Effector CD8-positive, alpha-beta T cell (primary cell): ENCODE data around the gene PCBP3.

ENCODE experiments used
- DNase-seq: peaks from one replicate; lab custom pipeline; 2025; lab: John Stamatoyannopoulos, UW

The PCBP3 gene

DNA sequence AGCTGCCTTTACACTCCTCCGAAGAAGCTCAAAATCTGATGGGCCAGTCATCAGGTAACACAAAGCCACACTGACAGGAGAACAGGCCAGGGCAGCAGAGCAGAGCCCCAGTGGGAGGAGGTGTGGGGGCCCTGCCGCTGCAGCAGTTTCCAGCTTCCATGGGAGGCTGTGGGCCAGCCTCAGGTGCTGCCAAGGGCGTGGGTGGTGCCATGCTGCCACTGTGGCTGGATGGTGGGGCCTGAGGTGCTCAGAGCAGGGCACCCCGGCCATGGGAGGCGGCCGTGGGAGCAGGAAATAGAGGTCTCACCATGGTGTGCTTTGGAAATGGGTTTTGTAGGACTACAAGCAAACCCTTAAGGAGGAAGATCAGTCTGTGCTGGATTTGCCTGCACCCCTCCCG lies 287.3 kb downstream of the PCBP3 start:
- DNase-seq: no peak

DNA sequence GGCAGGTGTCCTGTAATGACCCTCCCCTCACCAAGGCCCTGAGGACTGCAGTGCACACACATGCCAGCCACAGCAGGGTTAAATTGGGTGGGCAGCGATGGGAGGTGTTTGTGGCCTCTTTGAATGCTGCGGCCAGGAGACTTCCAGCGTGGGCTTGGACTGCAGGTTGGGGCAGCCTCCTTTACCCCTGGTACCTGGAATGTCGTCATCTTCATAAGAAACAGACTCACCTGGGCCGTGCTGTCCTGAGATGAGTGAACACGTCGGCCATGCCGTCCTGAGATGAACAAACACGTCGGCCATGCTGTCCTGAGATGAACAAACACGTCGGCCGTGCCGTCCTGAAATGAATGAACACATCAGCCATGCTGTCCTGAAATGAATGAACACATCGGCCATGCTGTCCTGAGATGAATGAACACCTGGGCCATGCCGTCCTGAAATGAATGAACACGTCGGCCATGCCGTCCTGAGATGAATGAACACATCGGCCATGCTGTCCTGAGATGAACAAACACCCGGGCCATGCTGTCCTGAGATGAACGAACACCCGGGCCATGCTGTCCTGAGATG lies 288.0 kb downstream of the PCBP3 start:
- DNase-seq: no peak

DNA sequence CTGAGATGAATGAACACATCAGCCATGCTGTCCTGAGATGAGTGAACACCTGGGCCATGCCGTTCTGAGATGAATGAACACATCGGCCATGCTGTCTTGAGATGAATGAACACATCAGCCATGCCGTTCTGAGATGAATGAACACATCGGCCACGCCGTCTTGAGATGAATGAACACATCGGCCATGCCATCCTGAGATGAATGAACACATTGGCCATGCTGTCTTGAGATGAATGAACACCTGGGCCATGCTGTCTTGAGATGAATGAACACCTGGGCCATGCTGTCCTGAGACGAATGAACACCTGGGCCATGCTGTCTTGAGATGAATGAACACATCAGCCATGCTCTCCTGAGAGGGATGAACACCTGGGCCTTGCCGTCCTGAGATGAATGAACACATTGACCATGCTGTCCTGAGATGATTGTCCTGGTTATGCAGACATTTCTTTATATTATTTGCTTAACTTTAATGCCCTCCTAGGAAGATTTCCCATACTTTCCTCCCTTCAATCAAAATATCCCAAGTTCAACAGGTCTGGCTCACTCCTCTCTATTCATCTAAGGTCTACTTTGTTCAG lies 289.5 kb downstream of the PCBP3 start:
- DNase-seq: no peak

DNA sequence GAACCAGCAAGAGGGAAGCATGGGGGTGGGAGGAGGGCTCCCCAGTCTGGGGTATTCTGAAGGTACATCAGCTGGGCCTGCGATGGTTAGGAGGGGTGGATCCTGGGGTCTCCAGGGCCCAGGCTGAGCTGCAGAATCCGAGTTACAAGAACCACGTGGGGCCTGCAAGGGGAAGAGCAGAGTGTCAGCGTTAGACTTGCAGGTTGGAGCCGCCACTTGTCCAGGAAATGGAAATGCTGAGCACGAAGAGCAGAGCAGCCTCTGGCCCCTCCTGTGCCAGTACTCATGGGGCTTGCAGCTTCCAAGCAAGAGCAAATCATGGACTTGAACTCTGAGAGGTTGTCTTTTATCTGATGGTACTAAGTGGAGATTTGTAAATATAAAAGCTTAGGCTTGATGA lies 290.6 kb downstream of the PCBP3 start:
- DNase-seq: no peak

DNA sequence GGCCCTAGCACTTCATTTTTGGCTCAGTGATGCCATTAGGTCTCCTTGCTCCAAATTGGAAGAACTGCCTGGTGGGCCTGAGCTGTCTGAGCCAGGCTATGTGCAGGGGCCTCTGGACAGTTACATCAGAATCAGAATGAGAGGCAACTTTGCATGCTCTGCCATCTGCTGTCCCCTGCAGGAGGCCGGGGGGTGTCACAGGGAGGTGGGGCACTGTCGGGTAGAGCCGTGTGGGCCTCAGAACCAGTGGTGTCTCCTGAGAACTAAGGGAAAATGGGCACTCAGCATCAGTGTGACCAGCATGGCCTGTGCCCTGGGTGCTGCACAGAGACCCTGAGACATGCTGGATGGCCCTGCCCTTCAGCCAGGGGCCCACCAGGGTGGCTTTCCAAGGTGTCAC lies 291.0 kb downstream of the PCBP3 start:
- DNase-seq: no peak

DNA sequence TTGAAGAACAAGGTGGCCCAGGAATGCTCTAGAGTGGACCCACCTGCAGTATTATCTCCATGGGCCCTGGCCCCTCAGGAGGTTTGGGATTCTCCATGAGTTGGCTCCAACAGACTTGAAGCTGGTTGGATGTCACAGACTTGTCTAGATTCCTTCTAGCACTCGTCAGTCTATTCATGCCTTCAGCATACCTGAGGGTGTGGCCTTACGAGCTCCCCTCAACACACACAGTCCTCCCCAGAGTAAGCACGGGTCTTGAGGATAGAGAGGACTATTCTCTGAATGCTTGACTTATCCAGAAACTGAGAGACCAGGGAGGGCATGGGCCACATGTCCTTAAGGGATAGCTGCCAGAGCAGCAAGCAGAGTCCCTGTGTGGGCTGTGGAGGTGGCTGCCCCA lies 292.1 kb downstream of the PCBP3 start:
- no peak for DNase-seq

DNA sequence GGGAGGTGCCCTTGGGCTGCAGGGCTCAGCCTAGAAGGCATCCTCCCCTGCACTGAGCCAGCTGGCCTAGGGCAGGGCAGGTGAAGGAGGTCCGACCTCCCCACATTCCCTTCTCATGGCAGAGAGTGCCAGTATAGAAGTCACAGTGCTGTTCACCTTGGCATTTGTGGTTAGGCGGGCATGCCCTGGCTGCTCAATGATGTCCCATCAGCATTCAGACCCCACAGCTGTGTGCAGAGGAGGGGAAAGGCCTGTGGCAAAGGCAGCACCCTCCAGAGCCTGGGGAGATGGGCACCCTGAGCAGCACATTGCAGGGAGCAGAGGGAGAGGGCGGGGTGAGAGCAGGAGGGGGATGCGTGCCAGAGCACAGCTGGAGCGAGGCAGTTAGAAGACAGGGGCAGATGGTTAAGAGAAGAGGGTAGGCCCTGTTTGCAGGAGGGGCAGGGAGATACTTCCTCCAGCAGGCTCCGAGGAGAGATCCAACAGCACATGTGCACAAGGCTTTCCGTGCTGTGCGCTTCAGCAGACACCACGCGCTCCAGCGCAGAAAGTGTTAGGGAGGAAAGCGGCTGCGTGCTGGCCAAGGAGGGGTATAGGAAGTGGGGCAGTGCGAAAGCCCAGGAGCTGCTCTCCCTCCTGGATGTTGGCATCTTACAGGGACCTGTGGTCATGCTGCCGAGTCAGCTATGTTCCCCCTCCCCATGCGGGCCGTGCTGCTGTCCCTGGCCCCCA lies 294.4 kb downstream of the PCBP3 start:
- no peak for DNase-seq

DNA sequence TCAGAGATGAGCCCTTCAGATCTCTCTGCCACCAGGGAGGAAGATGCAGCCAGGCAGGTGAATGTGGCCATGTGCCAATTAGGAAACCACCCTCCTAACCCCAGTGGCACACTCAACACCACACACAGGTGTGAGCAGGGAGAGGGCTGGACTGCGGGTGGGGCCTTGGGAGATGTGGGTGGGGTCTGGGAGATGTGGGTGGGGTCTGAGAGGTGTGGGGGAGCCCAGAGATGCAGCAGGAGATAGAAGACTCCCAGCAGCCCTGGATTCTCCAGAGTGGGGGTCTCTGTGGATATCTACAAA lies 294.9 kb downstream of the PCBP3 start:
- no peak for DNase-seq

DNA sequence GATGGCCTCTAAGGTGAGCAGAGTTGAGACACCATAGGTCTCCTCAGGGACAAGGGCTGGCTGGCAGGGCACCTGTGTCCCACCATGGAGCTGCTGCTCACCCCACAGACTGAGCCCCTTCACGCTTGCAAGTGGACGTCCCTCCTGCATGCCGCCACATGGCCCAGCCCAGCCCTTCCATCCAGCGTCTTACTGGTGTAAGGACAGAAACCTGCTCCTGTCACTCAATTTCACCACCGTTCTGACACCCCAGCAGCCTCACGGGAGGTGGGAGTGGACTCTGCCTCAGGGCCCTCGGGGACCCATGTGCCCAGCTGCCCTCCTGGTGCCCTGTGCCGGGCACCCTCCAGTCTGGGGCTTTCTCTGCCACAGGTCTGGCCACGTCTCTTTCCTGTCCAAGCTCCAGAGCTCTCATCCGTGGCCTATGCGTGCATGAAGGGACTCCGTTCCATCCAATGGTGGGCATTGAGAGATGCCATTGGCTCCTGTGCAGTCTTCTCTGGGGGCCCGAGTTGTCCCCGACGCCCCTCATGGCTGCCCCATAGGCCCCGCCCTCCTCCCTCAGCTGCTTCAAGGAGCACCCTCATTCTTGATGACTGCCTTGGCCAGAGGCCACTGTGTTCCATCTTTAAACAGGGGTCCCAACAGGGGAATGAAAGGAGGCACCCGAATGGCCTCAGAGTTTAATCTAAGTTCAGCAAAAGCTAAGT lies 295.4 kb downstream of the PCBP3 start:
- DNase-seq: no peak

DNA sequence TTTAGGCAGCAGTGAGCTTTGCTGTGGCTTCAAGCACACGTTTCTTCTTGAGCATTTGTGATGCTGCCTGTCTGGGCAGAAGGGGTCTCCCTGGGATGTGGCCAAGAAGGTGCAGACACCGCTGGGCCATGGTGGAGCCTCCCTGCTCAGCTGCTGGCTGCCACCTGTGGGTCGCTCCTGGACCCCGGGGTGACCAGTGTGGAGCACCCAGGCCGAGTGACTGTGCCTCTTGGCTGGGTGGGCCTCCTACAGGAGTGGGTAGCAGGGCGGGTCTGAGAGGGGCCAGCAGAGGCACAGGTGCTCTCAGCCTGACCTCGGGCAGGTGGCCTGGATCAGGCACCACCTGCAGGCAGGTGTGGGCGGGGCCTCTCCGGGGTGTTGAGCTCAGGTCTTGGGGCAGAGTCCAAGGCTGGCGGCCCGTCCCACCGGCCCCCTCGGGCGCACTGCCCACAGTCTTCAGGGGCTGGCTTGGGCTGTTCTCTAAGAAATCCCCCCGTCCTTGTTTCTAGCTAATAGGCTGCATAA lies 296.1 kb downstream of the PCBP3 start:
- DNase-seq: no peak

DNA sequence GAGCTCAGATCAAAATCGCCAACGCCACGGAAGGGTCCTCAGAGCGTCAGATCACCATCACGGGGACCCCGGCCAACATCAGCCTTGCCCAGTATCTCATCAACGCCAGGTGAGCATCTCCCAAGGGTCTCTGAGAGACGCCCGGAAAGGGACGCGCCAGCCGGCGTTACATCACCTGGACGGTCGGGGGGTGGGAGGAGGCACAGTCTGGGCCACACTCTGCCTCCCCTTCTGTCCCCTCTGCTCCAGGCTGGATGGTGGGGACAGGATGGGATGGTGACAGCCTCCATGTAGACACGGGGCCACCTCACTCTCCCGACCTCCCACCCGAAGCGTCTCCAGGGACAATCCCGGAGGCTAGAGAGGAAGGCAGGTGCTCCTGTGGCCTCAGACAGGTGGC lies 296.6 kb downstream of the PCBP3 start:
- DNase-seq: no peak

DNA sequence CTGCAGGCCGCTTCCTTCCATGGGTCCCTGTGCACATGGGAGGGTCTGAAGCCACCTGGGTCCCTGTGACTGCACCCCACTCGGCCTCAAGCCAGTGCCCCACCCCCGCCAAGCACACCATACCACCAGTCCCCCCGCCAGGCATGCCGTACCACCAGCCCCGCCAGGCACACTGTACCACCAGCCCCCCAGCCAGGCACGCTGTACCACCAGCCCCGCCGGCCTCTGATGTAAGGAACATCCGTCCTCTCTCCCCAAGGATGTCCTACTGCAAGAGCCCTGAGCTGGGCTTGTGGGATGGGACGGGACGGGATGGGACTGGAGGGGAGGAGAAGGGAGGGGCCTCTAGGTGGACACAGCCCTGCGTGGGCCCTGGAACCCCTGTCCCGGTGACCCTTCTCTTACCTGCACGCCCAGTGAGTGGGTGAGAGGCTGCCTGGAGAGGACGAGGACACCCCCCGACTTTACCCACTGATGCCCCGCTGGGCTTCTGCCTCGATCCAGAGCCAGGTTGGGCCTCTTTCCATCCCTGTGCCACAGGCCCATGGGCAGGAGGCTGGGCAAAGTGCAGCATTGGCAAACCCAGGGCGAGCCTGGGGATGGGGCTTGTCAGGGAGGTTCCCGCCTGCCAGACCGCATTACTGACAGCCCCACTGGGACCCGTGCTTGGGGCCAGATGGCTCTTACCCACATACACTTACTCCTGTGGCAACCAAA lies 297.3 kb downstream of the PCBP3 start:
- DNase-seq: no peak

DNA sequence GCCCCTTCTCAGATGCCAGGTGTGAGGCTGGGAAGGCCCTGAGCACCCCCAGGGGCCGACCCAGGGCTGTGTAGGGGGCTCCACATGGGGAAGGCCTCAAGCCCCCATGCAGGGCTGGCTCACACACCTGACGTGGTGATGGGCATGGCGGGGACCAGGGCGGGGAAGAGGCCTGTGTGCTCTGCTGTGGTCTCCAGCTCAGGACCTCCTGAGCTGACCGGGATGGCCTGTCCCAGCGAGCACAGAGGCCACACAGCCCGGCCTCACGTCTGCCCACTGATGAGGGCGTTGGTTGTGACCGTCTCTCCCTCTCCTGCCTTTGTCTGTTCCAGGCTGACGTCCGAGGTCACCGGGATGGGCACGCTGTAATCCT lies 297.8 kb downstream of the PCBP3 start:
- DNase-seq: no peak

DNA sequence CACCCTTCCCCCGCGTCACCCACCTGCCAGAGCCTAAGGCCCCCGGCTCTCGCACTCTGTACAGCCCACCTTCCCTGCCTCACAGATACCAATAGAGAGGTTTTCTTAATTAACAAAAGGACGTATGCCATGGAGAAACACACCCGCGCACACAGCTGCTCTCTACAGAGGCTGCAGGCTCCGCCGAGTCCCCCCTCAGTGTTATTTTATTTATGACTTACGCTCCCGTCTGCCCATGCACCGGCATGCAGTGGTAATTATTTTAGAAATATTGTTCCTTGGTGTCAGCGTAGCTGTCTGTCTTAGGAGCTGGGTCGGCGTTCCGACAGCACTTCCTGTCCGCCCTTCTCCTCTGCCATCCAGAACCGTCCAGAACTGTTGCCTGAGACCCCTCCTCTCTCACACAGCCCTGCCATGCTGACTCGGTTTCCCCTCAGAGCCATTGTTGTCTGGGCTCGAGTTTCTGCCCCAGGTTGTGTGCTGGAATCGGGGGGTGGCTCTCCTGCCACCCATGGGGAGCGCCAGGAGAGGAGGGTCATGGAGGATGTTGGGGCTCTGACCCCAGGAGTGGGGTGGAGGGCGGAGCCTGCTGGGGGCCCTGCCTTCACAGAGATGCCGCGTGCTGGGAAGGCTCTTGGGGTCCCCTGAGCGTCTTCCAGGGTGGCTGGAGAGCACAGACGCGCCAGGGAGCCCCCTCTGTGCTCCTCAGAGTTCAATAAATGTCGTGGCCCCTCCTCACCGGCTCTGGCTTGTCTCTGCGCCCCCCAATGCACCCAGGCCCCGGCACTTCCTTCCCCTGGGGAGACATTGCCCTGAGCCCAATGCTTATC lies 298.4 kb downstream of the PCBP3 start:
- DNase-seq: no peak

DNA sequence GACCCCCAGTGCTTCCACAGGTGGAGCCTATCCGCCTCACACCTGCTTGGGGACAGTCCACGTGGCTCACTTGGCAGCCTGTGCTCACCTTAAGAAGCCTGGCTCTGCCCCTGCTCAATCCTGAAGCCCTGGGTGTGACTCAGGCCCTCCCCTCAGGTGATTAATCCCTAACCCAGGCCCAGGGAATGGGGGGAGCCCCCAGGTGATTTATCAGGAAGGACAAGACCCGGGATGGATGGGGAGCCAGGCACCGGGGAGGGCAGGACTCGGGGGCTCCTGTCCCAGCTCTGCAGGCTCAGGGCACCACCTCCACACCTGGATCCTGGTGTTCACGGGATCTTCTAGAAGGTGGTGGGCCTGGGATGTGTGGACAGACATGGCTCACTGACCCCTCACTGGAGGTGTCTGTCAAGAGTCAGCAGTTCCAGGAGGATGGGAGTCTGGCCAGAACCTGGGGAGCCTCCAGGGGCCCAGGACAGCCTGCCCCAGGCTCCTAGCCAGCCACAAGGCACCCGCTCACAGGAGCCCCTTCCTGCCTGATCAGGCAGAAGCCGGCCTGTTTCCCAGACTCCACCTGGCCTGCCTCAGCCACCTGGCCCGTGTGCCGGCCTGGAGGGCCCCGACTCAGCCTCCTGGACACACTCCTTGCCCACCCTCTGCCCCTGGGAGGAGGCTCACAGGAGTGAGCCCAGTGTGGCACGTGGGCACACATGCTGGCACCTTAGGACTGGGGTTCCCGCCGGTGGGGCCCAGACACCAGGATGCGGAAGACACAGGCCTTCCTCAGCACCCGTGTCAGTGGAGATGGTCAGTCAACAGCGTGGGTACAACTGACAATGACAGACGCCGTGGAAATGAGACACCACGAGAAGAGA lies 299.5 kb downstream of the PCBP3 start:
- DNase-seq: no peak

DNA sequence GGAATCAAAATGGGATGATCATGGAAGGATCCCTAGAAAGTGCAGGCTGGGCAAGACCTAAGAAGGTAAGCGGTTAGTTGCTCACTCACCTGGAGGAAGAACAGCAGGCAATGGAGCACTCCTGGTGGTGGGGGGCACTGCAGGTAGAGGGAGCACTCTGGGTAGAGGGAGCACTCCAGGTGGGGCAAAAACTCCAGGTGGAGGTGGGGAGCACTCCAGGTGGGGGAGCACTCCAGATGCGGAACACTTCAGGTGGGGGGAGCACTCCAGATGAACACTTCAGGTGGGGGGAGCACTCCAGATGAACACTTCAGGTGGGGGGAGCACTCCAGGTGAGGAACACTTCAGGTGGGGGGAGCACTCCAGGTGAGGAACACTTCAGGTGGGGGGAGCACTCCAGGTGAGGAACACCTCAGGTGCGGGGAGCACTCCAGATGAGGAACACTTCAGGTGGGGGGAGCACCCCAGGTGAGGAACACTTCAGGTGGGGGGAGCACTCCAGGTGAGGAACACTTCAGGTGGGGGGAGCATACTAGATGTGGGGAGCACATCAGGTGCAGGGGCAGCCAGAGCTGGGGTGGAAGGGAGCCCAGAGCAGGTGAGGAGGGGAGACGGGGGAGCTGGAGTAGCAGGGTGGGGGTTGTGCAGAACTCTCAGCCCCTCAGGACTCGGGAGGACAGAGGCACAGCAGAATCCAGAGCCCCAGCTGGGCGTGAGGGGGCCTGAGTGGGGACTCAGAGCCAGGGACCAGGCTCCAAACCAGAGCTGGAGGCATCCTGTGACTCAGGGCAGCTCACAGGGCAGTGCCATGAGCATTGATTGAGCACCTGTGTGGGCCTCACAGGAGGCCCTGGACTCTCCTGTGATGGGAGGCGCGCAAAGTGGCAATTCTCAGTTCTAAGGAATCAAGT lies 300.4 kb downstream of the PCBP3 start:
- DNase-seq: no peak

DNA sequence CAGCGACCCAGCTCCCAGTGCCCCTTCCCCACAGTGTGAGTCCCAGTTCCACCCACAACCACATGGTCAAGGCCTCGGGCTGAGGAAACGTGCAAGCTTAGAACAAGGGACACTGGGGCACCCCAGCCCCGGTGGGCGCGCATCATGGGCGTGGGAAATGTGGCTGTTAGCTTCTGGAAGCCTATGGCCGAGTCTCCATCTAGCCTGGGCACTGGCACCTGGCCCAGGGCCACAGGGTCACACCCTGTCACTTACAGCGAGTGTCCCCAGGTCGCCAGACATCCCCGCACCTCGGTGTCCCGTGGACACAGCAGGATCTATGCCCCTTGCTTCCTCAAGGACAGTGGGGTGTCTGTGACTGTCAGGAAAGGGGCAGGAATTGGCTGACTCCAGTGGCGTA lies 301.1 kb downstream of the PCBP3 start:
- DNase-seq: no peak

DNA sequence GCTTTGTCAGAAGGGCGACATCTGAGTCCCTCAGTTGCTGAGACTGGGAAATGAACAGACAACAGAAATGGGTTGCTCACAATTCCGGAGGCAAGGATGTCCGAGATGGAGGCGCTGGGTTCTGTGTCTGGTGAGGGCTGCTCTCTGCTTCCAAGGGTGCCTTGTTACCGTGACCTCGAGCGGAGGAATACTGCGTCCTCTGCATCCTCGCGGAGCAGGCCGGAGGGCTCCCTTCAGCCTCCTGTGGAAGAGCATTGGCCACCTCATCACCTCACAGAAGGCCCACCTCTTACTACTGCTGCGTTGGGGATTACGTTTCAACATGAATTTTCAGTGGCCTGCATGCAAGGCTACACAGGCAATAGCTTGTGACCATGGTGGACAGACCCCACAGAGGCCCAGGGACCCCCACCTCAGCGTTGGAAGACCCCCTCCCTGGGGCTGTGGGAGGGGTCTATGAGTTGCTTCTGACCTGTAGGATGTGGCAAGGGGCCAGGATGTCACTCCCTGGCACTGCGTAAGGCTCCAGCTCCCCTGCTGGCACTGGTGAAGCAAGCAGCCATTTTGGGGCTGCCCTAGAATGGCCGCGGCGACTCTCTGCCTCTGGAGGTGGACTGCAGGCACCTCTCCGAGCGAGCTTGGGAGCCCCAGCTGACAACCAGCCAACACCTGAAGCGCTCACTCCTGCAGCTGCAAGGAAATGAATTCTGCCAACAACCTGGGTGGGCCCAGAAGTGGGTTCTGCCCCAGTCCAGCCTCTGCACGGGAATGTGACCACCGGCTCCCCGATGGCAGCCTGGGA lies 301.7 kb downstream of the PCBP3 start:
- DNase-seq: no peak

DNA sequence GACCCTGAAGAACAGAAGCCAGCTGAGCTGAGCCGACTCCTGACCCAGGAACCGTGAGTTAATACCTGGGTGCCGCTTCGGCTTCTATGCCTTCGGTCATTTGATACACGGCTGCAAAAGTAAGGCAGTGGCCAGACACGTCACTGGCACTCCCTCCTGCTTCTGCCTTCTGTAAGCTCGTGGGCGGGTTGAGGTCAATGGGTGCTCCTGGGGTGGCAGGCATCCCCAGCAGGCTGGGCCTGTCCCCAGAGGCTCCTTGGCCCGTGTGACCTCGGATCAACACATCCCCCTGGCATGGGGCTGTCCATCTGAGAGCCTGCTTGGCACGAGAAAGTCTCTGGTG lies 302.3 kb downstream of the PCBP3 start:
- DNase-seq: no peak
